HEK293 (cell line): ENCODE measurements around the gene PINLYP.

ENCODE experiments used
- GLI2 ChIP-seq: fragments of 450-650 bp; formaldehyde crosslinking; IDR thresholded peaks from 2 replicates; pipeline ENCODE4; 2017; ENCODE audit warnings: missing biosample characterization, missing genetic modification characterization, low read depth, borderline replicate concordance
- IKZF3 ChIP-seq: fragments of 450-650 bp; IDR thresholded peaks from 2 replicates; pipeline ENCODE4 v1.5.0; 2018; ENCODE audit warnings: missing biosample characterization, mild to moderate bottlenecking, missing genetic modification characterization, moderate library complexity
- ZBTB48 ChIP-seq: fragments of 450-650 bp; formaldehyde crosslinking; IDR thresholded peaks from 2 replicates; pipeline ENCODE4 v1.5.1; 2016; ENCODE audit warnings: missing biosample characterization, missing genetic modification characterization
- ZNF114 ChIP-seq: fragments of 450-650 bp; formaldehyde crosslinking; IDR thresholded peaks from 2 replicates; pipeline ENCODE4 v1.5.0; 2017; ENCODE audit warnings: missing biosample characterization, missing genetic modification characterization
- ZNF16 ChIP-seq: fragments of 450-650 bp; formaldehyde crosslinking; IDR thresholded peaks from 2 replicates; pipeline ENCODE4 v1.5.1; 2016; ENCODE audit warnings: low read depth, missing biosample characterization, missing genetic modification characterization
- ZNF175 ChIP-seq: fragments of 450-650 bp; formaldehyde crosslinking; IDR thresholded peaks from 2 replicates; pipeline ENCODE4 v1.5.1; 2016; ENCODE audit warnings: missing biosample characterization, missing genetic modification characterization
- ZNF211 ChIP-seq: fragments of 450-650 bp; formaldehyde crosslinking; IDR thresholded peaks from 2 replicates; pipeline ENCODE4 v1.5.1; 2016; ENCODE audit warnings: low read depth, missing biosample characterization, missing genetic modification characterization
- ZNF223 ChIP-seq: fragments of 450-650 bp; formaldehyde crosslinking; IDR thresholded peaks from 2 replicates; pipeline ENCODE4 v1.5.1; 2016; ENCODE audit warnings: missing biosample characterization, missing genetic modification characterization
- ZNF24 ChIP-seq: fragments of 450-650 bp; formaldehyde crosslinking; IDR thresholded peaks from 2 replicates; pipeline ENCODE4 v1.5.1; 2016; ENCODE audit warnings: missing biosample characterization, missing genetic modification characterization
- ZNF302 ChIP-seq: fragments of 450-650 bp; formaldehyde crosslinking; IDR thresholded peaks from 2 replicates; pipeline ENCODE4 v1.5.1; 2016; ENCODE audit warnings: missing biosample characterization, missing genetic modification characterization, low read depth
- ZNF311 ChIP-seq: fragments of 450-650 bp; formaldehyde crosslinking; IDR thresholded peaks from 2 replicates; pipeline ENCODE4 v1.5.1; 2017; ENCODE audit warnings: missing biosample characterization, missing genetic modification characterization, borderline replicate concordance
- ZNF335 ChIP-seq: fragments of 450-650 bp; formaldehyde crosslinking; conservative IDR thresholded peaks from 2 replicates; pipeline ENCODE4 v1.5.1; 2016; ENCODE audit warnings: missing biosample characterization, missing genetic modification characterization
- ZNF350 ChIP-seq: fragments of 450-650 bp; formaldehyde crosslinking; IDR thresholded peaks from 2 replicates; pipeline ENCODE4 v1.5.0; 2017; ENCODE audit warnings: missing biosample characterization, mild to moderate bottlenecking, missing genetic modification characterization
- ZNF366 ChIP-seq: fragments of 450-650 bp; formaldehyde crosslinking; conservative IDR thresholded peaks from 2 replicates; pipeline ENCODE4 v1.5.1; 2016; ENCODE audit warnings: missing biosample characterization, missing genetic modification characterization
- ZNF37A ChIP-seq: fragments of 450-650 bp; IDR thresholded peaks from 2 replicates; pipeline ENCODE4 v1.5.1; 2018; ENCODE audit warnings: missing biosample characterization, missing genetic modification characterization
- ZNF394 ChIP-seq: fragments of 450-650 bp; formaldehyde crosslinking; IDR thresholded peaks from 2 replicates; pipeline ENCODE4 v1.5.1; 2016; ENCODE audit warnings: missing biosample characterization, missing genetic modification characterization, mild to moderate bottlenecking, moderate library complexity, borderline replicate concordance
- ZNF423 ChIP-seq: fragments of 450-650 bp; formaldehyde crosslinking; IDR thresholded peaks from 2 replicates; pipeline ENCODE4 v1.5.1; 2016; ENCODE audit warnings: missing biosample characterization, missing genetic modification characterization
- ZNF48 ChIP-seq: fragments of 450-650 bp; formaldehyde crosslinking; IDR thresholded peaks from 2 replicates; pipeline ENCODE4 v1.5.1; 2016; ENCODE audit warnings: missing biosample characterization, missing genetic modification characterization
- ZNF514 ChIP-seq: fragments of 450-650 bp; formaldehyde crosslinking; IDR thresholded peaks from 2 replicates; pipeline ENCODE4 v1.5.1; 2016; ENCODE audit warnings: missing biosample characterization, missing genetic modification characterization
- ZNF548 ChIP-seq: fragments of 450-650 bp; formaldehyde crosslinking; IDR thresholded peaks from 2 replicates; pipeline ENCODE4 v1.5.1; 2016; ENCODE audit warnings: missing biosample characterization, missing genetic modification characterization
- ZNF600 ChIP-seq: fragments of 450-650 bp; formaldehyde crosslinking; IDR thresholded peaks from 2 replicates; pipeline ENCODE4 v1.5.1; 2016; ENCODE audit warnings: missing biosample characterization, missing genetic modification characterization
- ZNF623 ChIP-seq: fragments of 450-650 bp; formaldehyde crosslinking; IDR thresholded peaks from 2 replicates; pipeline ENCODE4 v1.5.1; 2016; ENCODE audit warnings: missing biosample characterization, missing genetic modification characterization
- ZNF658 ChIP-seq: fragments of 450-650 bp; formaldehyde crosslinking; IDR thresholded peaks from 2 replicates; pipeline ENCODE4; 2016; ENCODE audit warnings: missing biosample characterization, missing genetic modification characterization
- ZNF707 ChIP-seq: fragments of 450-650 bp; formaldehyde crosslinking; IDR thresholded peaks from 2 replicates; pipeline ENCODE4 v1.5.1; 2016; ENCODE audit warnings: missing biosample characterization, missing genetic modification characterization
- ZNF747 ChIP-seq: fragments of 450-650 bp; formaldehyde crosslinking; IDR thresholded peaks from 2 replicates; pipeline ENCODE4 v1.5.1; 2016; ENCODE audit warnings: missing biosample characterization, missing genetic modification characterization
- ZNF791 ChIP-seq: fragments of 450-650 bp; formaldehyde crosslinking; IDR thresholded peaks from 2 replicates; pipeline ENCODE4 v1.5.1; 2016; ENCODE audit warnings: missing biosample characterization, missing genetic modification characterization
- ZNF837 ChIP-seq: fragments of 450-650 bp; formaldehyde crosslinking; IDR thresholded peaks from 2 replicates; pipeline ENCODE4 v1.5.1; 2016; ENCODE audit warnings: missing biosample characterization, missing genetic modification characterization
- ZSCAN16 ChIP-seq: fragments of 450-650 bp; formaldehyde crosslinking; IDR thresholded peaks from 2 replicates; pipeline ENCODE4 v1.5.1; 2016; ENCODE audit warnings: missing biosample characterization, missing genetic modification characterization
- TF ChIP-seq, protein P1 (sequence below): fragments of 450-650 bp; formaldehyde crosslinking; IDR thresholded peaks from 2 replicates; pipeline ENCODE4 v1.5.1; 2016; ENCODE audit warnings: missing biosample characterization, missing genetic modification characterization, low read depth
- TF ChIP-seq, protein P2 (sequence below): fragments of 450-650 bp; formaldehyde crosslinking; IDR thresholded peaks from 2 replicates; pipeline ENCODE4 v1.5.1; 2016; ENCODE audit warnings: missing biosample characterization, missing genetic modification characterization
- TF ChIP-seq, protein P3 (sequence below): fragments of 450-650 bp; formaldehyde crosslinking; IDR thresholded peaks from 2 replicates; pipeline ENCODE4 v1.5.1; 2017; ENCODE audit warnings: missing biosample characterization, missing genetic modification characterization
- TF ChIP-seq, protein P4 (sequence below): fragments of 450-650 bp; formaldehyde crosslinking; conservative IDR thresholded peaks from 2 replicates; pipeline ENCODE4 v1.5.1; 2016; ENCODE audit warnings: low read depth, missing biosample characterization, missing genetic modification characterization
- TF ChIP-seq, protein P5 (sequence below): fragments of 450-650 bp; formaldehyde crosslinking; IDR thresholded peaks from 2 replicates; pipeline ENCODE4 v1.5.1; 2016; ENCODE audit warnings: missing biosample characterization, missing genetic modification characterization

PINLYP gene

DNA sequence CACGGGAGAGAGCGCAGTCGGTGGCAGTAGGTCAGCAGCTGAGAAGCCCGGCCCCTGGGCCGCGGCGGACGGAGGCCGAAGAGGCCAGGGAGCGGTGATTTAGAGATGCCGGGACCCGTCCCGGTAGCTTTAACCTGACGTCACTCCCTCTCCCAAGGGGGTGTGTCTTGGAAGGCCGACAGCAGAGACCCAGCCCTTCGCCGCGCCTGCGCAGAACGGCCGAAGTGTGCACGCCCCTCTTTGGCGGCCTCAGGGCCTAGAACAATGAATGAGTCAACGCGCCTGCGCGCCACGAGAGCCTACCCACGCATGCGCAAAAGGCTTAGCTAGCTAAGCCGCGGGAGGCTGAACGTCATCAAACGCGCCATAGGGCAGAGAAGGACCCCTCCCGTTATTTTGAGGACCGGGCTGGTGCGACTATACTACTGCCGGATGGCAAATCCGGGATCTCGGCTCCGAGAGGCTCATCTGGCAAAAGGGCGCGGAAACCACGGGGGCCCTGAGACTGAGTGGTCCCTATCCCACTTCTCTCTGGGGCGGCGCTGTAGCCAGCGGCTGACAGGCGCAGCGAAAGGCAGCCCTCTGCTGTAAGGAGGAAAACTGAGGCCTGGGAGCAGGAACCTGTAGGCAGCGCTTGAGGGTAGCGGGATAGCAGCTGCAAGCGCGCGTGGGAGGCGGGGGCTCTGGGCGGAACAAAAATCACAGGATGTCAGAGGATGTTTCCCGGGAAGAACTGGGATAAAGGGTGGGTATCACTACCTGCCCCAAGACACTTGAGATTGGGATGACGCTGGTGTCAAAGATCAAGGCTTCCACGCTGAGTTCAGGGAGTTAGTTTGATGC lies 20.6 kb downstream of the PINLYP start, which contains the start of the genes IRGQ and ZNF576 (continued):
- TF ChIP-seq, protein P1, sequence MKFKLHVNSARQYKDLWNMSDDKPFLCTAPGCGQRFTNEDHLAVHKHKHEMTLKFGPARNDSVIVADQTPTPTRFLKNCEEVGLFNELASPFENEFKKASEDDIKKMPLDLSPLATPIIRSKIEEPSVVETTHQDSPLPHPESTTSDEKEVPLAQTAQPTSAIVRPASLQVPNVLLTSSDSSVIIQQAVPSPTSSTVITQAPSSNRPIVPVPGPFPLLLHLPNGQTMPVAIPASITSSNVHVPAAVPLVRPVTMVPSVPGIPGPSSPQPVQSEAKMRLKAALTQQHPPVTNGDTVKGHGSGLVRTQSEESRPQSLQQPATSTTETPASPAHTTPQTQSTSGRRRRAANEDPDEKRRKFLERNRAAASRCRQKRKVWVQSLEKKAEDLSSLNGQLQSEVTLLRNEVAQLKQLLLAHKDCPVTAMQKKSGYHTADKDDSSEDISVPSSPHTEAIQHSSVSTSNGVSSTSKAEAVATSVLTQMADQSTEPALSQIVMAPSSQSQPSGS (tag by site-specific recombination): peak; percentile 99
- TF ChIP-seq, protein P2, sequence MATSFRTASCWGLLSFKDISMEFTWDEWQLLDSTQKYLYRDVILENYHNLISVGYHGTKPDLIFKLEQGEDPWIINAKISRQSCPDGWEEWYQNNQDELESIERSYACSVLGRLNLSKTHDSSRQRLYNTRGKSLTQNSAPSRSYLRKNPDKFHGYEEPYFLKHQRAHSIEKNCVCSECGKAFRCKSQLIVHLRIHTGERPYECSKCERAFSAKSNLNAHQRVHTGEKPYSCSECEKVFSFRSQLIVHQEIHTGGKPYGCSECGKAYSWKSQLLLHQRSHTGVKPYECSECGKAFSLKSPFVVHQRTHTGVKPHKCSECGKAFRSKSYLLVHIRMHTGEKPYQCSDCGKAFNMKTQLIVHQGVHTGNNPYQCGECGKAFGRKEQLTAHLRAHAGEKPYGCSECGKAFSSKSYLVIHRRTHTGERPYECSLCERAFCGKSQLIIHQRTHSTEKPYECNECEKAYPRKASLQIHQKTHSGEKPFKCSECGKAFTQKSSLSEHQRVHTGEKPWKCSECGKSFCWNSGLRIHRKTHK: no peak
- TF ChIP-seq ZNF600 (tag by site-specific recombination): no peak
- TF ChIP-seq ZNF658 (tag by site-specific recombination): no peak
- TF ChIP-seq ZNF302 (tag by site-specific recombination): no peak
- TF ChIP-seq ZNF548: no peak
- no peak for TF ChIP-seq ZNF114 (tag by site-specific recombination)
- TF ChIP-seq GLI2 (tag by site-specific recombination): no peak
- TF ChIP-seq ZNF747: no peak
- no peak for TF ChIP-seq ZNF791
- no peak for TF ChIP-seq ZNF223 (tag by site-specific recombination)
- TF ChIP-seq, protein P3, sequence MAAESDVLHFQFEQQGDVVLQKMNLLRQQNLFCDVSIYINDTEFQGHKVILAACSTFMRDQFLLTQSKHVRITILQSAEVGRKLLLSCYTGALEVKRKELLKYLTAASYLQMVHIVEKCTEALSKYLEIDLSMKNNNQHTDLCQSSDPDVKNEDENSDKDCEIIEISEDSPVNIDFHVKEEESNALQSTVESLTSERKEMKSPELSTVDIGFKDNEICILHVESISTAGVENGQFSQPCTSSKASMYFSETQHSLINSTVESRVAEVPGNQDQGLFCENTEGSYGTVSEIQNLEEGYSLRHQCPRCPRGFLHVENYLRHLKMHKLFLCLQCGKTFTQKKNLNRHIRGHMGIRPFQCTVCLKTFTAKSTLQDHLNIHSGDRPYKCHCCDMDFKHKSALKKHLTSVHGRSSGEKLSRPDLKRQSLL: peak; percentile 74; the same call in 1 of the 2 replicates
- peak; percentile 100 for TF ChIP-seq ZNF335 (tag by site-specific recombination)
- no peak for TF ChIP-seq ZSCAN16 (tag by site-specific recombination)
- TF ChIP-seq, protein P4, sequence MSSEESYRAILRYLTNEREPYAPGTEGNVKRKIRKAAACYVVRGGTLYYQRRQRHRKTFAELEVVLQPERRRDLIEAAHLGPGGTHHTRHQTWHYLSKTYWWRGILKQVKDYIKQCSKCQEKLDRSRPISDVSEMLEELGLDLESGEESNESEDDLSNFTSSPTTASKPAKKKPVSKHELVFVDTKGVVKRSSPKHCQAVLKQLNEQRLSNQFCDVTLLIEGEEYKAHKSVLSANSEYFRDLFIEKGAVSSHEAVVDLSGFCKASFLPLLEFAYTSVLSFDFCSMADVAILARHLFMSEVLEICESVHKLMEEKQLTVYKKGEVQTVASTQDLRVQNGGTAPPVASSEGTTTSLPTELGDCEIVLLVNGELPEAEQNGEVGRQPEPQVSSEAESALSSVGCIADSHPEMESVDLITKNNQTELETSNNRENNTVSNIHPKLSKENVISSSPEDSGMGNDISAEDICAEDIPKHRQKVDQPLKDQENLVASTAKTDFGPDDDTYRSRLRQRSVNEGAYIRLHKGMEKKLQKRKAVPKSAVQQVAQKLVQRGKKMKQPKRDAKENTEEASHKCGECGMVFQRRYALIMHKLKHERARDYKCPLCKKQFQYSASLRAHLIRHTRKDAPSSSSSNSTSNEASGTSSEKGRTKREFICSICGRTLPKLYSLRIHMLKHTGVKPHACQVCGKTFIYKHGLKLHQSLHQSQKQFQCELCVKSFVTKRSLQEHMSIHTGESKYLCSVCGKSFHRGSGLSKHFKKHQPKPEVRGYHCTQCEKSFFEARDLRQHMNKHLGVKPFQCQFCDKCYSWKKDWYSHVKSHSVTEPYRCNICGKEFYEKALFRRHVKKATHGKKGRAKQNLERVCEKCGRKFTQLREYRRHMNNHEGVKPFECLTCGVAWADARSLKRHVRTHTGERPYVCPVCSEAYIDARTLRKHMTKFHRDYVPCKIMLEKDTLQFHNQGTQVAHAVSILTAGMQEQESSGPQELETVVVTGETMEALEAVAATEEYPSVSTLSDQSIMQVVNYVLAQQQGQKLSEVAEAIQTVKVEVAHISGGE (tag by site-specific recombination): peak; percentile 86
- TF ChIP-seq ZNF514: no peak
- no peak for TF ChIP-seq ZNF211 (tag by site-specific recombination)
- no peak; the same call in 1 of the 2 replicates for TF ChIP-seq ZNF366 (tag by site-specific recombination)
- no peak for TF ChIP-seq ZNF311 (tag by site-specific recombination)
- peak; percentile 96 for TF ChIP-seq IKZF3
- TF ChIP-seq ZNF175 (tag by site-specific recombination): no peak
- TF ChIP-seq ZNF837 (tag by site-specific recombination): no peak
- TF ChIP-seq ZNF423 (tag by site-specific recombination): no peak
- TF ChIP-seq ZNF48: no peak
- no peak for TF ChIP-seq ZNF37A (tag by site-specific recombination)
- TF ChIP-seq ZNF707: no peak
- TF ChIP-seq ZBTB48 (tag by site-specific recombination): peak; percentile 81
- peak; percentile 98 for TF ChIP-seq ZNF24 (tag by site-specific recombination)
- peak; percentile 81; the same call in 1 of the 2 replicates for TF ChIP-seq ZNF394 (tag by site-specific recombination)
- TF ChIP-seq ZNF350: no peak
- no peak; the same call in 1 of the 2 replicates for TF ChIP-seq ZNF623
- TF ChIP-seq, protein P5, sequence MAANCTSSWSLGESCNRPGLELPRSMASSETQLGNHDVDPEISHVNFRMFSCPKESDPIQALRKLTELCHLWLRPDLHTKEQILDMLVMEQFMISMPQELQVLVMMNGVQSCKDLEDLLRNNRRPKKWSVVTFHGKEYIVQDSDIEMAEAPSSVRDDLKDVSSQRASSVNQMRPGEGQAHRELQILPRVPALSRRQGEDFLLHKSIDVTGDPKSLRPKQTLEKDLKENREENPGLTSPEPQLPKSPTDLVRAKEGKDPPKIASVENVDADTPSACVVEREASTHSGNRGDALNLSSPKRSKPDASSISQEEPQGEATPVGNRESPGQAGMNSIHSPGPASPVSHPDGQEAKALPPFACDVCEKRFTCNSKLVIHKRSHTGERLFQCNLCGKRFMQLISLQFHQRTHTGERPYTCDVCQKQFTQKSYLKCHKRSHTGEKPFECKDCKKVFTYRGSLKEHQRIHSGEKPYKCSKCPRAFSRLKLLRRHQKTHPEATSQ (tag by site-specific recombination): no peak
- no peak; the same call in 1 of the 2 replicates for TF ChIP-seq ZNF16
